ENCODE results near the gene GNG12.
A peak's percentile ranks its signal among the peaks of the same experiment; 100 is the strongest.
"Not testable (repeated sequence)": the region's sequence is repeated elsewhere in the genome, so short reads cannot be mapped to it uniquely, and the experiment has no call there.

The GNG12 gene

DNA sequence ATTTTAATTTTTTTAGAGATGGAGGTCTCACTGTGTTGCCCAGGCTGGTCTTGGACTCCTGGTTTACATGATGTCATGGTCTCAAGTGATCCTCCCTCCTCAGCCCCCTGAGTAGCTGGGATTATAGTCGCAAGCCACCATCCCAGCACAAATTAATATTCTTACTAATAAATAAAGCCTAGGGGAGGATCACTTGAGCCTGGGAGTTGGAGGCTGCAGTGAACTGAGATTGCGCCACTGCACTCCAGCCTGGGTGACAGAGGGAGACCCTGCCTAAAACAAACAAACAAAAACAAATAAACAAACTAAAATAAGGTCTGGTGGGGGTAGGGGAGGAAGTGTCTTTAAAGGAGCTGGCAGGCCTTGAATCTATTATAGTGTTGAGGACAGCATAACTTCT, 157.0 kb downstream of the GNG12 start:
- DNase-seq: no peak

DNA sequence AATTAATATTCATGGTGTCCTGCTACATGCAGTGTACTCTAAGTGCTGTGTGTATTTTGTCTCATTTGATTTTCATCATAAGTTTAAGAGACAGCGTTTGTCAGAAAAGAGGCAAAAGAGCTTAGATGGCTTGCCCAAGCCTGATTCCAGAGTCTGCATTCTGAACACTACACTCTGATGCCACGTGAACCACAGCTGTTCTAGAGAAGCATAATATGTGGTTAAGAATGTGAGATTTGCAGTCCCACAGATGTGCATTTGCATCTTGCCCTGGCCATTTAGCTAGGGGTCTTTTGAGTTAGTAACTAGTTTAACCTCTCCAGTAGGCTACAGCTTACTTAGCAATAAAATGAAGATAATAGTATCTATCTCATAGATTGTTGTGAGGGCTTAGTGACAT, 157.5 kb downstream of the GNG12 start:
- no peak for DNase-seq

- DNase-seq: peak; percentile 36
Observed at GRCh38 chr1:67674260-67675011, 158.8 kb downstream of the GNG12 start.

GRCh38 chr1:67673468-67674201, 159.6 kb downstream of the GNG12 start:
- no peak for DNase-seq

GRCh38 chr1:67672260-67672803, 160.9 kb downstream of the GNG12 start:
- DNase-seq: no peak

- no peak for DNase-seq
Observed at GRCh38 chr1:67668660-67669059, 164.6 kb downstream of the GNG12 start.

- DNase-seq: no peak
Observed at GRCh38 chr1:67666636-67667035, 166.6 kb downstream of the GNG12 start.

DNA sequence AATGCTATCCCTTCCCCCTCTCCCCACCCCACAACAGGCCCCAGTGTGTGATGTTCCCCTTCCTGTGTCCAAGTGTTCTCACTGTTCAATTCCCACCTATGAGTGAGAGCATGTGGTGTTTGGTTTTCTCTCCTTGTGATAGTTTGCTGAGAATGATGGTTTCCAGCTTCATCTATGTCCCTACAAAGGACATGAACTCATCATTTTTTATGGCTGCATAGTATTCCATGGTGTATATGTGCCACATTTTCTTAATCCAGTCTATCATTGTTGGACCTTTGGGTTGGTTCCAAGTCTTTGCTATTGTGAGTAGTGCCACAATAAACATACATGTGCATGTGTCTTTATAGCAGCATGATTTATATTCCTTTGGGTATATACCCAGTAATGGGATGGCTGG, 168.0 kb downstream of the GNG12 start:
- DNase-seq: not testable (repeated sequence)

DNA sequence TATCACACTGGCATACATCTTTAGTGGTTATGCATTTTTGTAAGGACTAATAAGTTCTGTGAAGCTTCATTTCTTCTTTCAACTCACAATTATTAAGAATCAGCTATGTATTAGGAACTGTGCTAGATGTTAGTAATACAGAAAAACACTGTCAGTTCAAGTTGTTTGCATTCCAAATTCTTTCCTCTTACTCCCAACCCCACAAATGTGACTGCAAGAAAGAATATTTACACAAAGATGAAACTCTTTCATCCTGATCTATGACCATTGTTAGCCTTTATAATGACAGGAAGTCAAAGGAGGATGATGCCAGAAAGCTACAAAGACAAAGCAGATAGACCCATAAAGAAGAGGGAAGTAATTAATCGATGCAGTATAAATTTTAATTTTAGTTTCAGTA, 169.2 kb downstream of the GNG12 start:
- DNase-seq: no peak

DNA sequence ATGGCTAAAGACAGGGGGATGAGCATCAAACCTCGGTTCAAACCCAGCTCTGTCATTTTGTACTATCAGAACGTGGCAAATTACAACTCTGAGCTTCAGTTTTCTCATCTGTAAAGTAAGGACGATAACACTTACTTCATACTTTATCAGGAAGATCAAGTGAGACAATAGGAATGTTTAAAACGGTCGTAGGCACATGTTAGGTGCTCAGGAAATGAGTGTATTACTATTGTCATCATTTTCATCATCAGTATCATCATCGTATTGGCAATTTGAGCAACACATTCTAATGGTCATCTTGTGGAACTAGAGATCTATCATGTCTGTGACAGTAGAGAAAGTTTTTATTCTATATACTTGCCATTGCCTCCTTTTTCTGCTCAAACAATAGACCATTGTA, 170.4 kb downstream of the GNG12 start:
- no peak for DNase-seq

DNA sequence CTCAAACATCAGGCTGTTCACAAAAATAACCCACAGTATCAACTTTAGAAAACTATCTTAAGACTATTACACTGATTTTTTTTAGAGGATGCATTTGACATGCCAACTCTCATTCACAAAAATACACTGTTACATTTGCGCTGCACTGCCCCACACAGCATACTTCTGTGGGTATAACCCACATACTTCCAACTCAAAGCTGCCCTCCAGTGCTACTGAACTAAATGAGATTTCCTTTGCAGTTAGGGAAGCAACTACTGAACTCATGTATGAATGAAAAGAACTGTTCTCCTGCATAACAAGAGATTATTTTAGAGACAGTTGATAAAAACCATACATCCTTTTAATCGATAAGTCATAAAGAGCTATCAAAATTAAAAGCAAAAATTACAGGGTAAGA, 174.0 kb downstream of the GNG12 start:
- no peak for DNase-seq

- not testable (repeated sequence) for DNase-seq
Observed at GRCh38 chr1:67657152-67657551, 176.1 kb downstream of the GNG12 start.

DNA sequence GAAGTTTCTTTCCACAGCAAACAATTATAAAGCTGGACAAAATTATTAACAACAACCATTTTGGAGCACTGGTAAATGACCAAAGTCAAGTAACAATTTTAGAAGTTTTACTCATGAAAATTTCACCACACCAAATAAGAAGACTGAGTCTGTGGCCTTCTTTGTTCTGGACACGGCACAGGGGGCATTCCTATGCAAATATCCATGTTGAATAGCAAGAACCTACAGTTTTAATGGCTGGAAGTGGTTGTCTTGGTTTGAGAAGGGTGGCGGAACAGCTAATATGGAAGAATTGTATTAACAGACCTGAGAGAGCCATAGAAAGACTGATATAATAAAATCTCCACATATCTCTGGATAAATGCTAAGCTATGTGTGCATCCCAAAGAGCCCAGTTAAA, 177.7 kb downstream of the GNG12 start:
- DNase-seq: no peak

- DNase-seq: no peak
Observed at GRCh38 chr1:67653304-67653703, 180.0 kb downstream of the GNG12 start.

- no peak for DNase-seq
Observed at GRCh38 chr1:67652800-67653199, 180.5 kb downstream of the GNG12 start.

Measured in NCI-H2081 treated with DMSO at 0.1 percent for 48 hours (cell line).